Prostate gland (tissue), 2 donors: ENCODE data around the gene FUBP3.

ENCODE experiments used
- POLR2A ChIP-seq: fragments of 450-650 bp; IDR thresholded peaks from one replicate; pipeline ENCODE4 v1.6.1; 2016; ENCODE audit warnings: antibody characterized with exemption, mild to moderate bottlenecking
- TF ChIP-seq, protein P1 (sequence below), 4 experiments: fragments of 200-600 bp in 2 of 4; fragments of 450-650 bp in 2 of 4; sonication (generic) in 2 of 4; IDR thresholded peaks; 1 replicate in 3 of 4; 2 replicates in 1 of 4; pipeline ENCODE4 v1.5.1; 2016 to 2019; ENCODE audit warnings: antibody characterized with exemption in 4 of 4, mild to moderate bottlenecking in 2 of 4, moderate library complexity in 2 of 4

DNA sequence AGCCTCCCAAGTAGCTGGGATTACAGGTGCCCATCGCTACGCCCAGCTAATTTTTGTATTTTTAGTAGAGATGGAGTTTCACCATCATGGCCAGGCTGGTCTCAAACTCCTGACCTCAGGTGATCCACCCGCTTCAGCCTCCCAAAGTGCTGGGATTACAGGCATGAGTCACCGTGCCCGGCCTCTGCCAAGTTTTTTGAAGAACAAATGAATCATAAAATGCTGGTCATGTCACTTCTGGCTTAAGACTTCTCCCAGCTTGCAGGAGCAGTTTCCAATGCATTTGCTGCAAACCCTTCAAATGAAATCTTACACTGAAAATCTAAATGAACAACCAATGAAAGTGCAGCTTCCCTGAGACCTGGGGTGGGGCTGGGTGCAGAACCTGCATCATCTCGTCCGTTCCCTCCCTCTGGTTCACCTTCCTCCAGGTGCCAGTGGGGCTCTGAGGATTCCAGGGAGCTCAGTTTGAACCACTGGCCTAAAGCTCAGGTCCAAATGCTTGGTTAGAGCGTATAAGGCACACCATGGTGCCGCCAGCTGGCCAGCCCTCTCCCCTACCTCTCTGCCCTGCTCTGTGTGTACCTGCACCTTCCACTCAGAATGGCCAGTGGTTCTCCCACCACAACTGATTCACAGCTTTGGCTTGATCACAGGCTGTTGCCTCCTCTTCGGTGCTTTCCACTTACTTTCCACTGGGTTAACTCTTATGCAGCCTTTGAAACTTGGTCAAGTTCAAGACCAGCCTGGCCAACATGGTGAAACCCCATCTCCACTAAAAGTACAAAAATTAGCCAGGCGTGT lies 39.8 kb upstream of the FUBP3 start:
- TF ChIP-seq, protein P1, sequence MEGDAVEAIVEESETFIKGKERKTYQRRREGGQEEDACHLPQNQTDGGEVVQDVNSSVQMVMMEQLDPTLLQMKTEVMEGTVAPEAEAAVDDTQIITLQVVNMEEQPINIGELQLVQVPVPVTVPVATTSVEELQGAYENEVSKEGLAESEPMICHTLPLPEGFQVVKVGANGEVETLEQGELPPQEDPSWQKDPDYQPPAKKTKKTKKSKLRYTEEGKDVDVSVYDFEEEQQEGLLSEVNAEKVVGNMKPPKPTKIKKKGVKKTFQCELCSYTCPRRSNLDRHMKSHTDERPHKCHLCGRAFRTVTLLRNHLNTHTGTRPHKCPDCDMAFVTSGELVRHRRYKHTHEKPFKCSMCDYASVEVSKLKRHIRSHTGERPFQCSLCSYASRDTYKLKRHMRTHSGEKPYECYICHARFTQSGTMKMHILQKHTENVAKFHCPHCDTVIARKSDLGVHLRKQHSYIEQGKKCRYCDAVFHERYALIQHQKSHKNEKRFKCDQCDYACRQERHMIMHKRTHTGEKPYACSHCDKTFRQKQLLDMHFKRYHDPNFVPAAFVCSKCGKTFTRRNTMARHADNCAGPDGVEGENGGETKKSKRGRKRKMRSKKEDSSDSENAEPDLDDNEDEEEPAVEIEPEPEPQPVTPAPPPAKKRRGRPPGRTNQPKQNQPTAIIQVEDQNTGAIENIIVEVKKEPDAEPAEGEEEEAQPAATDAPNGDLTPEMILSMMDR (IDR thresholded peaks at IDR 0.05): no peak
- TF ChIP-seq POLR2A: no peak
